Measurements from ENCODE around the gene AGAP1.

- TF ChIP-seq POLR2A (IDR thresholded peaks at IDR 0.05): no peak
- no peak for TF ChIP-seq CTCF (IDR thresholded peaks at IDR 0.05)
- TF ChIP-seq POLR2AphosphoS5 (IDR thresholded peaks at IDR 0.05): no peak
These were observed 295.7 kb downstream of the AGAP1 start for GRCh38 chr2:235789552-235789951.
